Common myeloid progenitor, CD34-positive (primary cell): Measurements from ENCODE around the gene CASP5.
"Not testable (repeated sequence)": the region's sequence is repeated elsewhere in the genome, so short reads cannot be mapped to it uniquely, and the experiment has no call there.

Experiments
- CTCF ChIA-PET: fragments of 350-600 bp; sonication (Branson Sonifier 250); formaldehyde crosslinking; loops from one replicate; lab custom pipeline; 2021; ENCODE audit warnings: antibody characterized with exemption; lab: Charles Lee
- POLR2A ChIA-PET: fragments of 350-600 bp; sonication (Branson Sonifier 250); formaldehyde crosslinking; loops from one replicate; lab custom pipeline; 2021; ENCODE audit warnings: antibody characterized with exemption; lab: Charles Lee
- DNase-seq, 3 donors: peaks; one replicate each; pipeline versions ENCODE4 v3.0.0 to v3.0.0-alpha.2; 2013
- H3K27ac ChIP-seq, 2 experiments: 1 replicate in 1 of 2; 2 replicates in 1 of 2; pipeline ENCODE4 v1.7.0; 2013; ENCODE audit warnings: inconsistent platforms in 2 of 2, low read length in 2 of 2, mild to moderate bottlenecking in 2 of 2, low read depth in 1 of 2, moderate library complexity in 1 of 2; ENCODE audit not compliant: severe bottlenecking in 2 of 2, insufficient read depth in 1 of 2, poor library complexity in 1 of 2
- H3K27me3 ChIP-seq, 5 experiments: replicated peaks in 2 of 5; 1 replicate in 3 of 5; 2 replicates in 2 of 5; pipeline versions ENCODE4 v1.6.1 to v1.7.0; 2013; ENCODE audit warnings: low read length in 4 of 5, mild to moderate bottlenecking in 2 of 5, moderate library complexity in 2 of 5, inconsistent platforms in 1 of 5; ENCODE audit not compliant: insufficient read depth in 5 of 5, control insufficient read depth in 4 of 5
- H3K36me3 ChIP-seq, 4 experiments: 1 replicate in 2 of 4; 2 replicates in 2 of 4; pipeline versions ENCODE4 v1.6.1 to v1.7.0; 2013; ENCODE audit warnings: low read length in 3 of 4, control low read depth in 1 of 4, mild to moderate bottlenecking in 1 of 4; ENCODE audit not compliant: control insufficient read depth in 4 of 4, insufficient read depth in 4 of 4
- H3K4me1 ChIP-seq, 4 experiments: 1 replicate in 3 of 4; 2 replicates in 1 of 4; pipeline versions ENCODE4 v1.6.1 to v1.7.1; 2013; ENCODE audit warnings: low read length in 3 of 4, mild to moderate bottlenecking in 3 of 4, control low read depth in 1 of 4, inconsistent platforms in 1 of 4, moderate library complexity in 1 of 4; ENCODE audit not compliant: control insufficient read depth in 4 of 4, insufficient read depth in 4 of 4; ENCODE audit errors: control extremely low read depth in 1 of 4
- H3K4me3 ChIP-seq, 7 experiments: 1 replicate in 4 of 7; 2 replicates in 3 of 7; pipeline versions ENCODE4 v1.5.1 to v1.7.0; 2013; ENCODE audit warnings: mild to moderate bottlenecking in 7 of 7, low read length in 6 of 7, moderate library complexity in 6 of 7, inconsistent platforms in 2 of 7, low read depth in 2 of 7, control low read depth in 1 of 7; ENCODE audit not compliant: insufficient read depth in 4 of 7, control insufficient read depth in 1 of 7; ENCODE audit errors: extremely low read depth in 1 of 7
- H3K9me3 ChIP-seq, 5 experiments: 1 replicate in 4 of 5; 2 replicates in 1 of 5; pipeline versions ENCODE4 v1.6.1 to v1.7.1; 2013; ENCODE audit warnings: low read length in 4 of 5, mild to moderate bottlenecking in 2 of 5, inconsistent platforms in 1 of 5, low read depth in 1 of 5, moderate library complexity in 1 of 5; ENCODE audit not compliant: control insufficient read depth in 4 of 5, insufficient read depth in 2 of 5; ENCODE audit errors: control extremely low read depth in 1 of 5
- WGBS: methylation state at CpG from one replicate; pipeline ENCODE4 v1.1.5; 2013; ENCODE audit not compliant: insufficient coverage; 5-methylcytosine and 5-hydroxymethylcytosine counted together

The CASP5 gene

GRCh38 chr11:105044557-105045524 is 21.9 kb upstream of the CASP5 start, which contains the start of gene CARD16:
TSS of gene CARD16 (minus strand) at chr11:105045335. CDS start at chr11:105045297, 38 bp downstream.
- H3K9me3 ChIP-seq, CTCF ChIA-PET, POLR2A ChIA-PET, H3K27me3 ChIP-seq: not testable (repeated sequence)
- peaks cover 12 to 21% (median 15%) of the 10 kb centered on the region in 4 experiments for H3K4me1 ChIP-seq
- WGBS = 2% methylated on average over 4 of the region's 5 CpGs
- H3K4me3 ChIP-seq = peak within 1 kb of the TSS in 6 of 7 experiments; percentile 70 to 93 (median 78)
- peak; percentile 47 to 80 (median 77) for DNase-seq
- peaks cover 4 to 12% (median 8%) of the 10 kb centered on the region in 4 experiments for H3K36me3 ChIP-seq
- peak within 1 kb of the TSS; percentile 62 to 89 for H3K27ac ChIP-seq

DNA sequence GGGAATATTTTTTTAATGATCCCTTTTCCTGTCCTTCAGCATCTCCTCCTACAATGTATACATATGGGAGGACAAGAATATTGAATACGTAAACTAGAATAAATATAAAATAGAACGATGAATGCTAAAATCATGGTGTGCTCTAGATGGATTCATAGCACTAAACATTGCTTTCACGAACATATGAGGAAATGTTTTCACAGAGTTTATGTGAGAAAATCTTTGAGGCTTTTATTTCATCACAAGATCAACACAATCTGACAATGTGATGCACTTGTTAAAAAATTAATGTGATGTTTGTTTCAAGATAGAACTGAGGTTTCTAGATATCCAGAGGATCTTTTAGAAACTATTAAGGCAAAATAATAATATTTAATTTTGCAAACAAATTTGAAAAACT is 19.2 kb upstream of the CASP5 start:
- no peak for DNase-seq
- Histone ChIP-seq H3K36me3 (peaks cover 6 to 13% (median 12%) of the 10 kb centered on the region in 4 experiments), H3K4me1 (peaks cover 12 to 21% (median 15%) of the 10 kb centered on the region in 4 experiments), H3K4me3 (no peak overlapping the region), H3K9me3 (no peaks in the 10 kb centered on the region), H3K27ac (no peak overlapping the region), H3K27me3 (no peaks in the 10 kb centered on the region)
- ChIA-PET CTCF (no interaction called here), POLR2A (no interaction called here)
- WGBS = no CpG with 5 or more reads among the region's 3 CpGs

DNA sequence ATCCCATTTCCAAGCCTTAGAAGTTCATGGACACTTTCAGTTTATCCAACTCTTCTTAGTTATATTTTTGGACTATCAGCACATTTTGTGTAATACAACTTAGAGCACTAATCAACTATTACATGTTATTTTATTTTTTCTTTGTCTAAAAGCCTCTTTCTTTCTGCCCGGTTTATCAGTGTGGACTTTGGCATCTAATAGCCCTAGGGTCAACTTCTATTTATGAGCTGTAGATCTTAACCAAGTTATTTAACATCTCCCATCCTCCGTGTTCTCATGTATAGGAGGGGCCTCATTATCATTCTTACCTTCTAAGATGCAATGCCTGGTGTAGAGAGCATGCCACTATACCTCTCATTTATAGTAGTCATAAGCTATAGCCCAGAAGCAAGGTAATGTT is 17.7 kb upstream of the CASP5 start:
- Histone ChIP-seq H3K4me3 (no peak overlapping the region), H3K27me3 (no peaks in the 10 kb centered on the region), H3K4me1 (peaks cover 12 to 24% (median 16%) of the 10 kb centered on the region in 4 experiments), H3K27ac (no peak overlapping the region), H3K36me3 (peaks cover 6 to 13% (median 12%) of the 10 kb centered on the region in 4 experiments), H3K9me3 (no peaks in the 10 kb centered on the region)
- WGBS = 100% methylated on average over 1 of the region's 2 CpGs
- CTCF ChIA-PET = no interaction called here
- no peak for DNase-seq
- POLR2A ChIA-PET = no interaction called here

- H3K4me1 ChIP-seq = peaks cover 5 to 23% (median 15%) of the 10 kb centered on the region in 4 experiments
Measured at GRCh38 chr11:105034813-105035620, 12.0 kb upstream of the CASP5 start, which contains the start of gene CASP1. TSS of gene CASP1 (minus strand) at chr11:105035144. CDS start at chr11:105035113, 31 bp downstream.

GRCh38 chr11:105034388-105034787 is 11.4 kb upstream of the CASP5 start:
- POLR2A ChIA-PET, H3K27me3 ChIP-seq, H3K9me3 ChIP-seq, CTCF ChIA-PET, DNase-seq: not testable (repeated sequence)
- Histone ChIP-seq H3K27ac (peak overlapping the region; percentile 25 to 81), H3K4me1 (peaks cover 5 to 23% (median 15%) of the 10 kb centered on the region in 4 experiments), H3K36me3 (peaks cover 13 to 20% (median 15%) of the 10 kb centered on the region in 4 experiments), H3K4me3 (peak overlapping the region in 6 of 7 experiments; percentile 40 to 81 (median 64))
- 67% methylated on average over 1 of the region's 2 CpGs for WGBS

More at GRCh38 chr11:105034813-105035620, 12.0 kb upstream of the CASP5 start, which contains the start of gene CASP1:
- no peaks in the 10 kb centered on the region for H3K9me3 ChIP-seq
- H3K4me3 ChIP-seq = peak within 1 kb of the TSS in 6 of 7 experiments; percentile 40 to 81 (median 64)
- WGBS = 0% methylated on average over 2 of the region's 3 CpGs
- ChIA-PET POLR2A (no interaction called here), CTCF (no interaction called here)
- H3K27me3 ChIP-seq = no peaks in the 10 kb centered on the region
- H3K36me3 ChIP-seq = peaks cover 8 to 14% (median 12%) of the 10 kb centered on the region in 4 experiments
- DNase-seq = peak; percentile 41 to 72 (median 66)
- H3K27ac ChIP-seq = peak within 1 kb of the TSS; percentile 25 to 81

- H3K36me3 ChIP-seq = peaks cover 10 to 25% (median 19%) of the 10 kb centered on the region in 4 experiments
- POLR2A ChIA-PET = no interaction called here
- H3K9me3 ChIP-seq = no peaks in the 10 kb centered on the region
- CTCF ChIA-PET = no interaction called here
- no peaks in the 10 kb centered on the region for H3K27me3 ChIP-seq
- peak overlapping the region in 1 of 2 experiments; percentile 7 for H3K27ac ChIP-seq
- H3K4me1 ChIP-seq = peaks cover 5 to 23% (median 15%) of the 10 kb centered on the region in 4 experiments
- 100% methylated on average over 1 of the region's 1 CpG for WGBS
- no peak for DNase-seq
- peak overlapping the region in 5 of 7 experiments; percentile 7 to 81 (median 58) for H3K4me3 ChIP-seq
Measured at GRCh38 chr11:105033781-105034180, 10.8 kb upstream of the CASP5 start.
